K562 (cell line): ENCODE measurements around the gene HOXB6. TPM values are rescaled to one million over a fixed set of nuclear protein-coding genes. Genes with fewer than 3 reads are reported as not detected.

ENCODE experiments used
- ATAC-seq: fragments of 200-7000 bp; cut with Tn5 transposase; 3 replicates; pipeline ENCODE4 v1.9.1; 2020; ENCODE audit warnings: moderate library complexity
- BruUV-seq: library from RNA; stranded (reverse); fragments of 400-500 nt; replicated peaks from 2 replicates; lab custom pipeline; 2021; lab: Mats Ljungman, UMichigan
- CTCF ChIA-PET: fragments of 300-600 bp; formaldehyde crosslinking; extraction: SDS; loops from one replicate; lab custom pipeline; 2021; ENCODE audit warnings: low intra/inter-chr PET ratio; lab: Yijun Ruan, JAX
- POLR2A ChIA-PET: fragments of 300-600, 350-650 bp; sonication (Branson Sonifier 250); formaldehyde crosslinking; extraction: SDS; loops from one replicate; lab custom pipeline; 2021; ENCODE audit warnings: antibody characterized with exemption, inconsistent platforms; lab: Yijun Ruan, JAX
- DNase-seq, 4 experiments: peaks; one replicate each; pipeline versions ENCODE4 v3.0.0 to v3.0.0-alpha.2; 2011 to 2018; ENCODE audit warnings: low spot score in 3 of 4, mixed read lengths in 3 of 4; ENCODE audit errors: extremely low read depth in 1 of 4
- FAIRE-seq: peaks from 2 replicates; lab custom pipeline; 2011; peaks lifted over from hg19 to GRCh38; lab: Jason Lieb, UNC
- H2AFZ ChIP-seq: 2 replicates; pipeline ENCODE4 v1.6.0; 2011; ENCODE audit warnings: low read depth, low read length, control low read depth, inconsistent platforms
- H3K27ac ChIP-seq: fragments of 200-600 bp; 3 replicates; pipeline ENCODE4 v1.8.0; 2011; ENCODE audit warnings: low read depth, mild to moderate bottlenecking, control low read depth, inconsistent platforms, low read length, moderate library complexity, mixed read lengths; ENCODE audit errors: extremely low read depth
- H3K27me3 ChIP-seq, 2 experiments: fragments of 300-600 bp in 1 of 2; 2 replicates in 1 of 2; 3 replicates in 1 of 2; pipeline versions ENCODE4 v1.6.0 to v1.8.0; 2011; ENCODE audit warnings: inconsistent platforms in 2 of 2, low read length in 2 of 2, mild to moderate bottlenecking in 1 of 2, mixed read lengths in 1 of 2, moderate library complexity in 1 of 2; ENCODE audit not compliant: control insufficient read depth in 2 of 2, insufficient read depth in 2 of 2
- H3K36me3 ChIP-seq: fragments of 300-600 bp; 3 replicates; pipeline ENCODE4 v1.8.0; 2011; ENCODE audit warnings: mild to moderate bottlenecking, low read length, inconsistent platforms; ENCODE audit not compliant: control insufficient read depth, insufficient read depth
- H3K4me1 ChIP-seq, 2 experiments: fragments of 200-600 bp in 1 of 2; replicated peaks in 1 of 2; 2 replicates in 1 of 2; 3 replicates in 1 of 2; pipeline versions ENCODE4 v1.5.1 to v1.8.0; 2011; ENCODE audit warnings: inconsistent platforms in 2 of 2, low read length in 2 of 2, mild to moderate bottlenecking in 1 of 2, mixed read lengths in 1 of 2, moderate library complexity in 1 of 2; ENCODE audit not compliant: control insufficient read depth in 2 of 2, insufficient read depth in 2 of 2
- H3K4me2 ChIP-seq: 2 replicates; pipeline ENCODE4 v1.6.1; 2011; ENCODE audit warnings: low read length, control low read depth, inconsistent platforms, mixed read lengths; ENCODE audit not compliant: insufficient read depth
- H3K4me3 ChIP-seq: fragments of 200-600 bp; sonication (generic), shearing (Covaris generic); 2 replicates; pipeline ENCODE4 v1.5.1; 2016; ENCODE audit warnings: control low read depth, inconsistent platforms
- H3K79me2 ChIP-seq: fragments of 200-600 bp; 3 replicates; pipeline ENCODE4 v1.8.0; 2011; ENCODE audit warnings: low read length, inconsistent platforms; ENCODE audit not compliant: control insufficient read depth, insufficient read depth
- H3K9ac ChIP-seq, 2 experiments: 2 replicates each; pipeline versions ENCODE4 v1.6.0 to v1.6.1; 2011; ENCODE audit warnings: low read depth in 2 of 2, low read length in 2 of 2, control low read depth in 1 of 2, inconsistent platforms in 1 of 2, mild to moderate bottlenecking in 1 of 2, mixed read lengths in 1 of 2; ENCODE audit not compliant: insufficient read depth in 1 of 2
- H3K9me1 ChIP-seq: one replicate; pipeline ENCODE4 v1.6.0; 2011; ENCODE audit warnings: inconsistent platforms, mild to moderate bottlenecking, low read length, moderate library complexity; ENCODE audit not compliant: control insufficient read depth, insufficient read depth
- H3K9me3 ChIP-seq: replicated peaks from 2 replicates; pipeline ENCODE4 v1.5.1; 2011; ENCODE audit warnings: low read depth, low read length, inconsistent platforms; ENCODE audit not compliant: control insufficient read depth, insufficient read depth
- H4K20me1 ChIP-seq: replicated peaks from 2 replicates; pipeline ENCODE4 v1.6.1; 2011; ENCODE audit warnings: low read length, inconsistent platforms, mixed read lengths; ENCODE audit not compliant: control insufficient read depth, insufficient read depth
- ATF6 ChIP-seq: sonication (generic); formaldehyde crosslinking; IDR thresholded peaks from 2 replicates; pipeline ENCODE4 v1.4.0; 2020; ENCODE audit warnings: mild to moderate bottlenecking, missing genetic modification reagents
- CEBPZ ChIP-seq: fragments of 150-350 bp; IDR thresholded peaks from 2 replicates; pipeline ENCODE4 v1.6.1; 2014; ENCODE audit warnings: low read depth, mild to moderate bottlenecking, low read length, borderline replicate concordance
- EGR1 ChIP-seq: fragments of 450-650 bp; conservative IDR thresholded peaks from 2 replicates; pipeline ENCODE4 v1.6.1; 2017; ENCODE audit warnings: mild to moderate bottlenecking
- EWSR1 ChIP-seq: fragments of 450-650 bp; IDR thresholded peaks from 2 replicates; pipeline ENCODE4 v1.6.1; 2018; ENCODE audit warnings: borderline replicate concordance, mild to moderate bottlenecking, low read depth, moderate library complexity; ENCODE audit not compliant: partially characterized antibody
- MAFF ChIP-seq: IDR thresholded peaks from 2 replicates; pipeline ENCODE4 v1.6.1; 2012; ENCODE audit warnings: low read length, improper control_type of control experiment
- SIN3A ChIP-seq, 2 experiments: fragments of 150-350 bp in 1 of 2; IDR thresholded peaks; 2 replicates each; pipeline ENCODE4 v1.6.1; 2011 to 2016; ENCODE audit warnings: borderline replicate concordance in 2 of 2, low read depth in 2 of 2, low read length in 2 of 2, mild to moderate bottlenecking in 2 of 2, moderate library complexity in 2 of 2; ENCODE audit not compliant: control insufficient read depth in 1 of 2
- ZBTB34 ChIP-seq: fragments of 250-450 bp; sonication (Bioruptor Pico); IDR thresholded peaks from 2 replicates; pipeline ENCODE4 v1.8.0; 2021; ENCODE audit warnings: mild to moderate bottlenecking, moderate library complexity
- ZNF212 ChIP-seq: fragments of 450-650 bp; formaldehyde crosslinking; IDR thresholded peaks from 2 replicates; pipeline ENCODE4 v1.4.0; 2020; ENCODE audit warnings: mild to moderate bottlenecking
- ZNF282 ChIP-seq: sonication (generic); formaldehyde crosslinking; IDR thresholded peaks from 2 replicates; pipeline ENCODE4 v1.8.1; 2023; ENCODE audit warnings: missing genetic modification reagents
- ZNF316 ChIP-seq: fragments of 450-650 bp; IDR thresholded peaks from 2 replicates; pipeline ENCODE4 v1.6.1; 2016
- ZNF512 ChIP-seq: IDR thresholded peaks from 2 replicates; pipeline ENCODE4 v1.6.1; 2016; ENCODE audit warnings: missing genetic modification characterization, missing compliant biosample characterization
- ZNF655 ChIP-seq: fragments of 250-450 bp; sonication (Bioruptor Pico); IDR thresholded peaks from 2 replicates; pipeline ENCODE4 v1.5.0; 2021
- WGBS: fragments of 100-300 bp; shearing (Covaris generic); methylation state at CpG from one replicate; pipeline ENCODE4 v1.1.6; 2016; ENCODE audit warnings: low coverage, mixed read lengths; ENCODE audit not compliant: insufficient coverage; ENCODE audit errors: missing lambda C conversion rate; 5-methylcytosine and 5-hydroxymethylcytosine counted together
- in situ Hi-C: fragments of 300-500 bp; cut with MboI; formaldehyde crosslinking; loops from 4 replicates; pipeline ENCODE4 v1.15.0; 2018; ENCODE audit warnings: inconsistent platforms, mixed read lengths
- intact Hi-C: fragments of 100-400 bp; cut with micrococcal nuclease; formaldehyde crosslinking; loops from 2 replicates; pipeline ENCODE4 v1.14.2; 2022
- polyA plus RNA-seq, 8 experiments: library from polyadenylated mRNA; depleted of rRNA in 4 of 8; stranded (reverse) in 5 of 8; unstranded in 3 of 8; fragments of >200 nt; fragmentation: Nextera tagmentation in 2 of 8; fragmentation: Illumina TruSeq in 1 of 8; extraction: Ambion mirVana in 2 of 8; extraction: Trizol in 1 of 8; gene quantifications; 2 replicates each; pipeline versions ENCODE4 v1.2.1 to v1.2.3, GENCODE V29; 2011 to 2014; ENCODE audit warnings: inconsistent platforms in 1 of 8, missing spikeins in 1 of 8
- total RNA-seq, 7 experiments: library from RNA; depleted of rRNA in 6 of 7; stranded (reverse); fragments of >200 nt in 6 of 7; fragmentation: Illumina TruSeq in 2 of 7; extraction: Trizol in 2 of 7; gene quantifications; 2 replicates each; pipeline versions ENCODE4 v1.2.1 to v1.2.3, GENCODE V29; 2011 to 2021; ENCODE audit warnings: low replicate concordance in 1 of 7

The HOXB6 gene
- total and polyA plus RNA-seq, 9 of the 15 experiments (the other 6 are each of a cell fraction or from before 2014, with no cell fraction given): 1.2 to 14.8 (median 4.9) TPM

- Histone ChIP-seq H3K4me1 (peaks cover 34 to 35% of the 10 kb centered on the region in 2 experiments), H3K27me3 (no peaks in the 10 kb centered on the region), H3K9me3 (no peaks in the 10 kb centered on the region), H3K79me2 (peaks cover 37% of the 10 kb centered on the region), H3K9me1 (peaks cover 4% of the 10 kb centered on the region), H3K27ac (no peak overlapping the region), H3K9ac (no peak overlapping the region), H4K20me1 (no peaks in the 10 kb centered on the region), H3K4me3 (no peak overlapping the region), H2AFZ (no peak overlapping the region), H3K4me2 (no peak overlapping the region), H3K36me3 (peaks cover 4% of the 10 kb centered on the region; the same call in 1 of the 3 replicates)
- no TSS peak for BruUV-seq
- FAIRE-seq (no peak), ATAC-seq (no peak), DNase-seq (no peak)
- ChIA-PET CTCF (no interaction called here), POLR2A (interaction anchor here (0.6 to 5.1 kb wide), 7 partner anchors 8 to 390 kb away, joined by 3 to 23 read pairs (median 3); partner anchors contain the start of gene HOXB9)
- 50% methylated on average over 1 of the region's 1 CpG for WGBS
- intact Hi-C loops (no loop called here), in situ Hi-C loops (no loop called here)
- no peak for TF ChIP-seq EWSR1
- TF ChIP-seq ATF6 (CRISPR knock-in tag): no peak
- no peak for TF ChIP-seq ZNF512 (tag)
- TF ChIP-seq EGR1: no peak
- no peak for TF ChIP-seq ZNF316
- TF ChIP-seq ZNF655 (CRISPR knock-in tag): no peak
- TF ChIP-seq ZNF282 (CRISPR knock-in tag): no peak
- TF ChIP-seq ZBTB34 (CRISPR knock-in tag): no peak
- no peak for TF ChIP-seq CEBPZ
- no peak for TF ChIP-seq ZNF212
- no peak for TF ChIP-seq MAFF
- TF ChIP-seq SIN3A (IDR thresholded peaks at IDR 0.05; ENCODE audit: borderline replicate concordance in 2 of 2, control insufficient read depth in 1 of 2, low read depth in 2 of 2, low read length in 2 of 2): no peak
These were observed 36.0 kb upstream of the HOXB6 start for GRCh38 chr17:48640858-48641180.
